HCT116 (cell line): ENCODE data around the gene LIPM. TPM values are rescaled to one million over a fixed set of nuclear protein-coding genes. Genes with fewer than 3 reads are reported as not detected.

Experiments used
- ATAC-seq: fragments of 200-7000 bp; cut with Tn5 transposase; 2 replicates; pipeline ENCODE4 v1.9.1; 2020; ENCODE audit warnings: mild to moderate bottlenecking, moderate library complexity
- BruUV-seq: library from RNA; stranded (reverse); fragments of 400-500 nt; replicated peaks from 2 replicates; lab custom pipeline; 2021; lab: Mats Ljungman, UMichigan
- CTCF ChIA-PET: fragments of 300-600 bp; sonication (Branson Sonifier 250); formaldehyde crosslinking; loops from one replicate; lab custom pipeline; 2021; ENCODE audit warnings: antibody characterized with exemption; lab: Charles Lee
- POLR2A ChIA-PET: fragments of 300-600, 350-600 bp; sonication (Branson Sonifier 250); formaldehyde crosslinking; loops from one replicate; lab custom pipeline; 2021; ENCODE audit warnings: antibody characterized with exemption; lab: Charles Lee
- RAD21 ChIA-PET, 2 experiments: fragments of 300-600 bp; sonication (Branson Sonifier 250); formaldehyde crosslinking; loops; one replicate each; lab custom pipeline; 2023; ENCODE audit warnings: low total read pairs in 2 of 2; ENCODE audit not compliant: uncharacterized antibody in 2 of 2, unreplicated experiment in 2 of 2, low non-redundant PET in 1 of 2; lab: Charles Lee
- DNase-seq: peaks from one replicate; pipeline ENCODE4 v3.0.0-alpha.2; 2010; ENCODE audit warnings: low read depth, low spot score
- H2AFZ ChIP-seq: fragments of 200-600 bp; shearing (Covaris generic), sonication (generic); 2 replicates; pipeline ENCODE4 v1.6.1; 2017; ENCODE audit warnings: low read depth, mixed run types, mixed read lengths, antibody characterized with exemption, low read length; ENCODE audit not compliant: poor library complexity, severe bottlenecking
- H3K27ac ChIP-seq: 2 replicates; pipeline ENCODE4 v1.5.1; 2012; ENCODE audit warnings: low read depth, low read length
- H3K27me3 ChIP-seq: fragments of 200-600 bp; sonication (generic); 2 replicates; pipeline ENCODE4 v1.6.1; 2016; ENCODE audit warnings: mixed run types, low read length, mixed read lengths; ENCODE audit not compliant: insufficient read depth
- H3K36me3 ChIP-seq, 2 experiments: fragments of 200-500 bp in 1 of 2; fragments of 200-600 bp in 1 of 2; sonication (Bioruptor generic) in 1 of 2; sonication (generic) in 1 of 2; 2 replicates each; pipeline versions ENCODE4 v1.5.1 to v1.6.1; 2014 to 2016; ENCODE audit warnings: low read length in 2 of 2, inconsistent platforms in 1 of 2, mixed read lengths in 1 of 2, mixed run types in 1 of 2; ENCODE audit not compliant: insufficient read depth in 2 of 2, control insufficient read depth in 1 of 2
- H3K4me1 ChIP-seq, 2 experiments: fragments of 200-600 bp in 1 of 2; sonication (generic) in 1 of 2; 2 replicates each; pipeline versions ENCODE4 v1.5.1 to v1.6.1; 2012 to 2017; ENCODE audit warnings: low read length in 2 of 2, inconsistent platforms in 1 of 2, mild to moderate bottlenecking in 1 of 2, mixed read lengths in 1 of 2, mixed run types in 1 of 2, moderate library complexity in 1 of 2; ENCODE audit not compliant: insufficient read depth in 2 of 2, control insufficient read depth in 1 of 2
- H3K4me2 ChIP-seq: fragments of 200-600 bp; sonication (generic); 2 replicates; pipeline ENCODE4 v1.6.1; 2017; ENCODE audit warnings: mixed run types, low read length, mixed read lengths
- H3K4me3 ChIP-seq, 2 experiments: fragments of 200-600 bp in 1 of 2; sonication (generic) in 1 of 2; replicated peaks in 1 of 2; 2 replicates each; pipeline ENCODE4 v1.5.1; 2011 to 2016; ENCODE audit warnings: low read length in 2 of 2, control low read depth in 1 of 2, low read depth in 1 of 2, mild to moderate bottlenecking in 1 of 2, mixed read lengths in 1 of 2, mixed run types in 1 of 2
- H3K79me2 ChIP-seq: fragments of 200-600 bp; sonication (generic); 2 replicates; pipeline ENCODE4 v1.6.1; 2017; ENCODE audit warnings: mild to moderate bottlenecking, mixed run types, low read length, moderate library complexity, mixed read lengths; ENCODE audit not compliant: insufficient read depth
- H3K9ac ChIP-seq: fragments of 200-600 bp; sonication (generic); 2 replicates; pipeline ENCODE4 v1.6.1; 2016; ENCODE audit warnings: low read length, mixed read lengths
- H3K9me2 ChIP-seq: fragments of 200-600 bp; sonication (generic), shearing (Covaris generic); 2 replicates; pipeline ENCODE4 v1.6.1; 2017; ENCODE audit warnings: mixed run types, mild to moderate bottlenecking, moderate library complexity; ENCODE audit not compliant: insufficient read depth
- H3K9me3 ChIP-seq, 2 experiments: fragments of 200-500 bp in 1 of 2; fragments of 200-600 bp in 1 of 2; sonication (Bioruptor generic) in 1 of 2; sonication (generic) in 1 of 2; 2 replicates each; pipeline ENCODE4 v1.6.1; 2014 to 2017; ENCODE audit warnings: low read length in 2 of 2, mixed read lengths in 2 of 2, inconsistent platforms in 1 of 2, low read depth in 1 of 2, mild to moderate bottlenecking in 1 of 2, mixed run types in 1 of 2, moderate library complexity in 1 of 2; ENCODE audit not compliant: control insufficient read depth in 1 of 2, insufficient read depth in 1 of 2
- H4K20me1 ChIP-seq: fragments of 200-600 bp; sonication (generic), shearing (Covaris generic); 2 replicates; pipeline ENCODE4 v1.6.1; 2017; ENCODE audit warnings: mixed run types, mild to moderate bottlenecking, moderate library complexity; ENCODE audit not compliant: insufficient read depth
- REST ChIP-seq: IDR thresholded peaks from 2 replicates; pipeline ENCODE4 v1.6.1; 2012; ENCODE audit warnings: low read depth
- YY1 ChIP-seq: IDR thresholded peaks from 2 replicates; pipeline ENCODE4 v1.6.1; 2011; ENCODE audit warnings: low read length, low read depth, moderate library complexity, mild to moderate bottlenecking; ENCODE audit not compliant: insufficient replicate concordance; ENCODE audit errors: extremely low read depth
- ZBTB33 ChIP-seq: IDR thresholded peaks from 2 replicates; pipeline ENCODE4 v1.6.1; 2011; ENCODE audit warnings: mild to moderate bottlenecking, low read length, moderate library complexity; ENCODE audit not compliant: insufficient replicate concordance; ENCODE audit errors: extremely low read depth
- intact Hi-C: fragments of 100-400 bp; cut with micrococcal nuclease; formaldehyde crosslinking; loops from 2 replicates; pipeline ENCODE4 v1.10.0; 2022
- total RNA-seq: library from RNA; stranded (reverse); gene quantifications from one replicate; pipeline ENCODE4 v1.2.1, GENCODE V29; 2021; ENCODE audit not compliant: unreplicated experiment

Gene LIPM
- total RNA-seq, 1 experiment from 2014 or later = not detected

- Histone ChIP-seq H3K4me2 (no peak overlapping the region), H3K9ac (no peak overlapping the region), H3K79me2 (no peaks in the 10 kb centered on the region), H2AFZ (no peak overlapping the region), H3K9me3 (no peaks in the 10 kb centered on the region), H3K27ac (no peak overlapping the region), H4K20me1 (no peaks in the 10 kb centered on the region), H3K4me1 (no peaks in the 10 kb centered on the region), H3K4me3 (no peak overlapping the region), H3K36me3 (no peaks in the 10 kb centered on the region), H3K27me3 (no peaks in the 10 kb centered on the region), H3K9me2 (no peaks in the 10 kb centered on the region; the same call in 1 of the 2 replicates)
- DNase-seq (no peak), ATAC-seq (no peak)
- TF ChIP-seq ZBTB33 (no peak), REST (no peak), YY1 (no peak)
- BruUV-seq = no TSS peak
- ChIA-PET CTCF (no interaction called here), RAD21 (no interaction called here), POLR2A (no interaction called here)
- intact Hi-C loops = no loop called here
Measured at GRCh38 chr10:88786032-88786770, 16.3 kb upstream of the LIPM start.
